ENCODE measurements around the gene SLC6A15.

- TF ChIP-seq, protein P1, sequence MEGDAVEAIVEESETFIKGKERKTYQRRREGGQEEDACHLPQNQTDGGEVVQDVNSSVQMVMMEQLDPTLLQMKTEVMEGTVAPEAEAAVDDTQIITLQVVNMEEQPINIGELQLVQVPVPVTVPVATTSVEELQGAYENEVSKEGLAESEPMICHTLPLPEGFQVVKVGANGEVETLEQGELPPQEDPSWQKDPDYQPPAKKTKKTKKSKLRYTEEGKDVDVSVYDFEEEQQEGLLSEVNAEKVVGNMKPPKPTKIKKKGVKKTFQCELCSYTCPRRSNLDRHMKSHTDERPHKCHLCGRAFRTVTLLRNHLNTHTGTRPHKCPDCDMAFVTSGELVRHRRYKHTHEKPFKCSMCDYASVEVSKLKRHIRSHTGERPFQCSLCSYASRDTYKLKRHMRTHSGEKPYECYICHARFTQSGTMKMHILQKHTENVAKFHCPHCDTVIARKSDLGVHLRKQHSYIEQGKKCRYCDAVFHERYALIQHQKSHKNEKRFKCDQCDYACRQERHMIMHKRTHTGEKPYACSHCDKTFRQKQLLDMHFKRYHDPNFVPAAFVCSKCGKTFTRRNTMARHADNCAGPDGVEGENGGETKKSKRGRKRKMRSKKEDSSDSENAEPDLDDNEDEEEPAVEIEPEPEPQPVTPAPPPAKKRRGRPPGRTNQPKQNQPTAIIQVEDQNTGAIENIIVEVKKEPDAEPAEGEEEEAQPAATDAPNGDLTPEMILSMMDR (IDR thresholded peaks at IDR 0.05; ENCODE audit: low read depth, low read length), result no peak
- TF ChIP-seq MAX (IDR thresholded peaks at IDR 0.05; ENCODE audit: low read depth, low read length) (no peak), POLR2A (IDR thresholded peaks at IDR 0.05; ENCODE audit: extremely low read depth, insufficient read length) (no peak), MYC (IDR thresholded peaks at IDR 0.05; ENCODE audit: low read depth, low read length) (no peak)
Measured at GRCh38 chr12:84862186-84862585, 50.4 kb downstream of the SLC6A15 start.
